OCI-LY3 (cell line): ENCODE results near the gene SP100.

Source experiments
- EZH2phosphoT487 ChIP-seq: fragments of 200-600 bp; shearing (Covaris generic); IDR thresholded peaks from 2 replicates; pipeline ENCODE4 v1.6.1; 2018; ENCODE audit warnings: antibody characterized with exemption, mixed run types, low read depth
- TF ChIP-seq, protein P1 (sequence below): fragments of 200-600, 300-600 bp; sonication (generic); IDR thresholded peaks from 2 replicates; pipeline ENCODE4 v1.5.1; 2014; ENCODE audit warnings: antibody characterized with exemption, low read length, low read depth

DNA sequence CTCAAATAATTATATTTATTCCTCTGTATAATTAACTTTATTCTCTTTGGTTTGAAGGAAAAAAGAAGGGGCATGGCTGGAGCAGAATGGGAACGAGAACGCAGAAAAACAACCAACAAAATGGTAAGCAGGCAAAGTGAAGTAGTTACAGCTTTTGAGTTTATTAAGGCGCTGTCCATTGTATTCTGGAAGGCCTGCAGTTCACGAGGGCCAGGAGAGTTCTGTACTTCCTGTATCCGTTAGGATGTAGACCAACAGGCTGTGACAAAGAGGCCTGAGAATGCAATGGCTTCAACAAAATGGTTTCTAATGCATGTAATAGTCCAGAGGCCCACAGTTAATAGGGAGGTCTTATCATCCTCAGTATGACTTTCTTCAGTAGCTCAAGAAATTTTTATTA, 32.5 kb upstream of the SP100 start:
- TF ChIP-seq, protein P1, sequence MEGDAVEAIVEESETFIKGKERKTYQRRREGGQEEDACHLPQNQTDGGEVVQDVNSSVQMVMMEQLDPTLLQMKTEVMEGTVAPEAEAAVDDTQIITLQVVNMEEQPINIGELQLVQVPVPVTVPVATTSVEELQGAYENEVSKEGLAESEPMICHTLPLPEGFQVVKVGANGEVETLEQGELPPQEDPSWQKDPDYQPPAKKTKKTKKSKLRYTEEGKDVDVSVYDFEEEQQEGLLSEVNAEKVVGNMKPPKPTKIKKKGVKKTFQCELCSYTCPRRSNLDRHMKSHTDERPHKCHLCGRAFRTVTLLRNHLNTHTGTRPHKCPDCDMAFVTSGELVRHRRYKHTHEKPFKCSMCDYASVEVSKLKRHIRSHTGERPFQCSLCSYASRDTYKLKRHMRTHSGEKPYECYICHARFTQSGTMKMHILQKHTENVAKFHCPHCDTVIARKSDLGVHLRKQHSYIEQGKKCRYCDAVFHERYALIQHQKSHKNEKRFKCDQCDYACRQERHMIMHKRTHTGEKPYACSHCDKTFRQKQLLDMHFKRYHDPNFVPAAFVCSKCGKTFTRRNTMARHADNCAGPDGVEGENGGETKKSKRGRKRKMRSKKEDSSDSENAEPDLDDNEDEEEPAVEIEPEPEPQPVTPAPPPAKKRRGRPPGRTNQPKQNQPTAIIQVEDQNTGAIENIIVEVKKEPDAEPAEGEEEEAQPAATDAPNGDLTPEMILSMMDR = no peak
- TF ChIP-seq EZH2phosphoT487 = no peak
